GM12873 (cell line): Measurements from ENCODE around the gene EXOC6B.

Source experiments
- TF ChIP-seq, protein P1 (sequence below): IDR thresholded peaks from 2 replicates; pipeline ENCODE4 v1.5.1; 2012; ENCODE audit warnings: low read depth, mild to moderate bottlenecking, moderate library complexity, low read length, control low read depth; ENCODE audit not compliant: insufficient read depth; ENCODE audit errors: missing control alignments

The EXOC6B gene

DNA sequence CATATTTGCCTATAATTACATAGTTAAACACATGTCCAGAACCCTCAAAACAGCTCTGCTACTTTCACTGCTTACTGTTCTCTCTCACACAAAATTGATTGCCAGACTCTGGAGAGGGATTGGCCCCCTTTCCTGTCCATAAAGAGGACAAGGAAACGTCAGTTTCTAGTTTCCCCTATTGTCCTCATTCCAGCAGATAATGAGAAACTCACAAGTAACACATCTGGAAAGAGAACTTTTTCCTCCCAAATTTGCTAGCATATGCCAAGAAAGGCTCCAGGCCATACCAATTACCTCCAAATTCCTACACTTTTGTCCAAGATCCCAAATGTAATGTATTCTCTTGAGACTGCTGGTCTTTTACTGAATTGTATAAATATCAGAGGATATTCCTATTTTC lies 200.5 kb downstream of the EXOC6B start:
- TF ChIP-seq, protein P1, sequence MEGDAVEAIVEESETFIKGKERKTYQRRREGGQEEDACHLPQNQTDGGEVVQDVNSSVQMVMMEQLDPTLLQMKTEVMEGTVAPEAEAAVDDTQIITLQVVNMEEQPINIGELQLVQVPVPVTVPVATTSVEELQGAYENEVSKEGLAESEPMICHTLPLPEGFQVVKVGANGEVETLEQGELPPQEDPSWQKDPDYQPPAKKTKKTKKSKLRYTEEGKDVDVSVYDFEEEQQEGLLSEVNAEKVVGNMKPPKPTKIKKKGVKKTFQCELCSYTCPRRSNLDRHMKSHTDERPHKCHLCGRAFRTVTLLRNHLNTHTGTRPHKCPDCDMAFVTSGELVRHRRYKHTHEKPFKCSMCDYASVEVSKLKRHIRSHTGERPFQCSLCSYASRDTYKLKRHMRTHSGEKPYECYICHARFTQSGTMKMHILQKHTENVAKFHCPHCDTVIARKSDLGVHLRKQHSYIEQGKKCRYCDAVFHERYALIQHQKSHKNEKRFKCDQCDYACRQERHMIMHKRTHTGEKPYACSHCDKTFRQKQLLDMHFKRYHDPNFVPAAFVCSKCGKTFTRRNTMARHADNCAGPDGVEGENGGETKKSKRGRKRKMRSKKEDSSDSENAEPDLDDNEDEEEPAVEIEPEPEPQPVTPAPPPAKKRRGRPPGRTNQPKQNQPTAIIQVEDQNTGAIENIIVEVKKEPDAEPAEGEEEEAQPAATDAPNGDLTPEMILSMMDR = no peak

DNA sequence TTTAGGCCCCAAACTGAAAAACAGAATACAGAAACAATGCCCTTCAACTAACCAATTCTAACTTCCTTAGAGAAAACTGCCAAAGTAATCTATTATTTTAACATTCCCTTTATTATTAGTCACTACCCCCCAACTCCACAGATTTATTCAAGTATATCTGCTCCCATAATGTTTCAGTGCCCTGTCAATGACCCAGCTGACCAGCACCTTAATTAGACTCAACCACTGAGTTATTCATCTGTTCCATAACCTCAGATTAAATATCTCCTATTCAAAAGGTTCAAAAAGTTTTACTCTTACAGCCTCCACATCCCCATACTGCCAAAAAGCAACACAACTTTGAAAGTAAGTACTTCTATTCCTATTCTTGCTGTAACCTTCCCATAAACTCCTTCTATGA lies 202.4 kb downstream of the EXOC6B start:
- TF ChIP-seq, protein P1 = no peak

DNA sequence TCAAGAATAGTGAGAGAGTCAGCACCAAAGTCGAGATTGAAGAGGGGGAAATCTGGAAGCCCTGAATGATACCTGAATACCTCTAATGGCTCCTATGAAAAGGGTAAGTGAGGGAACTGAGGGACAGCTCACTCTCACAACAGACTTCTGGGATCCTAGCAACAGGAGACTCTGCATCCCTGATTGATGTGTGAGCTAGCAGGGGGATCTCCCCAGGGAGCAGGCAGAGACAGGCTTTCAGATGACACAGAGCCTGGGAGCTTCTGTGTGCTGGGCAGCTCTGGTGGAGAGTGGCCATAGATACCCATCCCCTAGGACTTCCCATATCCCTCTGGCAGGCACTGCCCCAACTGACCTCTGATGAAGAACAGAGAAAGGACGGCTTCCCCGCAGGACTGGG lies 206.2 kb downstream of the EXOC6B start:
- TF ChIP-seq, protein P1 = no peak

DNA sequence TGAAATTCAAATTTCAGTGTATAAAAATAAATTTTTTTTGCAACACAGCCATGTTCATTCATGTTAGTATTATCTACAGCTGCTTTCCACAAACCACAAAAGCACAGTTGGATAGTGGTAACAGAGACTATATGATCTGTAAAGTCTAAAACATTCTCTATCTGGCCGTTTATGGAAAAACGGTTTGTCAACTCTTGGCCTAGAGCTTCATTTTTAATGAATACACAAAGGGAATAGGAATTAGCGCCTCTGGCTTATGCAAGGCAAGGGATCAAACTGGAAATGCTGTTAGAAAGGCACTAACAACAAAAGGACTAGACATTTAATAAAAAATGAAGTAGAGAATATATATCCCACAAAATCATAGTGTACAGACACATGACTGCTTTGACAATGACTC lies 211.9 kb downstream of the EXOC6B start:
- TF ChIP-seq, protein P1 = no peak

DNA sequence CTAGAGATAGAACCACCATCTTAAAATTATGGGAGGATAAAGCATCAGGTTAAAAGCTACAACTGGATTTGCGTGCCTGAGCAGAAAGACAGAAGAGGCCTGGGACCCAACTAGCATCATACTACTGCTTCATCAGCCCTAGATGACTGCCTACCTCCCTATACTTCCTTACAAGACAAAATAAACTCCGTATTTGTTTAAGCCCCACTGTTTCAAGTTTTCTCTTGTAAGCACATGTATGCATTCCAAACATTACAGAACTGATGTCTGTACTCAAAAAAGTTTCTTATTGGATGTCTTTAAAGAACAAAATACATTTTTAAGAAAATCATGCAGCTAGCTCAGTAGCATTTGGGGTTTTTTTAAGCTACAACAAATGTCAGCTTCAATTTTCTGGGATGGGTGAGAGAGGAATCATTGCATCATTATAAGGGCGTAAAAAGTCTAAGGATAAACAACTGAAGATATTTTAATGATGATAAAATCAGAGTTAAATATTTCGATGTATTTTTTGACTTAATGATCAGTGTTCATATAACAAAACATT lies 213.1 kb downstream of the EXOC6B start:
- TF ChIP-seq, protein P1 = no peak

DNA sequence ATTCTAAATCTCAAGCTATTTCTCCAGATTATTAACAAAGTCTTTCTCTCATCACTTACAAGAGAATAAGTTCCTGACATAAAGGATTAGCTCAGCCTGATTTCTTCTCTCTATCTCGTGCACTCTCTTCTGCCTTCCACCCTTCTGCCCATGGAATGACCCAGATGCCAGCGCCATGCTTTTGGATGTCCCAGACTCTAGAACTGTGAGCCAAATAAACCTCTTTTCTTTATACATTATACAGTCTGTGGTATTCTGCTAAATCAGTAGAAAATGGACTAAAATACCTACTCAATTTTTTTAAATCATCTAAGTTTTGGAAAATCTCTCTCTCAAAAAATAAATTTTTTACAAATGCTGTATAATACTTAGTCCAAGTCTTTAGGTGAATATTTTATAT lies 218.6 kb downstream of the EXOC6B start:
- TF ChIP-seq, protein P1 = no peak

DNA sequence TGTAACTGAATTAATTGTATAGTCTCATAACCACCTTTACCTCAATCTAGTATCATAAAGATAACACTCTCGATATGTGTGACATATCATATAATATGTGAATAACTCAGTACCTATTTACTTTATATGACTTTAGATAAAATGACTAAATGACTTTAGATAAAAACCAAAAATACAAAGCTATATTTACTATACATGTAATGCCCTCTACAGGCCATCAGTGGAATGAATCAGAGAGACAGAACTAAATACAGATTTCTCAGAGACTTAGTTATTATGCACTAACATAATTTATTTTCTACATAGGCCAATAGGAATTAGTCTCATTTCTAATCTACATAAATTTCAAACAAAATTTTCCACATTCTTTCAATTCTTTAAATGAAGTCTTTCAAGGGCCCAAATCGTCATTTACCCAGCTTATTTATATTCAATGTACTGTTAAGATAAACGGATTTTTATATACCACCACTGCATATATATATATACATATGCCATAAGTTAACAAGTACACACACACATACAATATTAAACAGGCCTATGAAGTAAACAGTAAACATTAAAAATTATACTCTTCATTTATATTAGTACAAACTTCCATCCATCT lies 219.9 kb downstream of the EXOC6B start:
- TF ChIP-seq, protein P1 = peak; percentile 52
